ENCODE results near the gene CLDND1. TPM values are rescaled to one million over a fixed set of nuclear protein-coding genes. Genes with fewer than 3 reads are reported as not detected.
A peak's percentile ranks its signal among the peaks of the same experiment; 100 is the strongest.

The CLDND1 gene
- total and polyA plus RNA-seq, 2 donors (not counting 1 experiment from before 2014, with no cell fraction given), result 69.4 to 134 TPM

DNA sequence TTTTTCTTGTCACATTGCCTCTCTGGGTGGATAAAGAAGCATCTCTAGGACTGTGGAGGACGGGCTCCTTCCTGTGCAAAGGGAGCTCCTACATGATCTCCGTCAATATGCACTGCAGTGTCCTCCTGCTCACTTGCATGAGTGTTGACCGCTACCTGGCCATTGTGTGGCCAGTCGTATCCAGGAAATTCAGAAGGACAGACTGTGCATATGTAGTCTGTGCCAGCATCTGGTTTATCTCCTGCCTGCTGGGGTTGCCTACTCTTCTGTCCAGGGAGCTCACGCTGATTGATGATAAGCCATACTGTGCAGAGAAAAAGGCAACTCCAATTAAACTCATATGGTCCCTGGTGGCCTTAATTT lies 9.6 kb upstream of the CLDND1 start:
- Histone ChIP-seq H3K4me2 (replicated peaks; ENCODE audit: low read depth, low read length, poor library complexity, severe bottlenecking) (peak overlapping the region; percentile 16), H3K9ac (ENCODE audit: low read length) (peak overlapping the region; percentile 20), H3K36me3 (replicated peaks in 1 of 2; ENCODE audit: control extremely low read depth in 1 of 2, control insufficient read depth in 1 of 2, extremely low read depth in 1 of 2, insufficient read depth in 2 of 2, low read length in 1 of 2) (no peaks in the 10 kb centered on the region), H3K9me3 (ENCODE audit: control extremely low read depth in 1 of 3, control insufficient read depth in 2 of 3, insufficient read depth in 1 of 3, low read length in 2 of 3) (no peaks in the 10 kb centered on the region), H3K4me3 (ENCODE audit: control extremely low read depth in 1 of 5, extremely low read depth in 1 of 5, insufficient read depth in 1 of 5, low read depth in 2 of 5, low read length in 4 of 5) (peak overlapping the region in 3 of 5 experiments; percentile 35 to 40 (median 39)), H3K27ac (ENCODE audit: low read length in 2 of 2) (no peak overlapping the region), H2AFZ (ENCODE audit: insufficient read depth, low read depth, low read length, poor library complexity, severe bottlenecking) (peak overlapping the region; percentile 0), H4K20me1 (ENCODE audit: control insufficient read depth, insufficient read depth, low read length, poor library complexity, severe bottlenecking) (no peaks in the 10 kb centered on the region), H3K27me3 (replicated peaks in 1 of 4; ENCODE audit: control extremely low read depth in 1 of 4, control insufficient read depth in 3 of 4, insufficient read depth in 4 of 4, low read length in 3 of 4) (no peaks in the 10 kb centered on the region), H3K79me2 (ENCODE audit: control insufficient read depth, insufficient read depth, low read length) (no peaks in the 10 kb centered on the region), H3K4me1 (ENCODE audit: control insufficient read depth in 2 of 2, insufficient read depth in 2 of 2, low read length in 2 of 2) (no peaks in the 10 kb centered on the region)
- no peak for TF ChIP-seq EZH2 (IDR thresholded peaks at IDR 0.05; ENCODE audit: borderline replicate concordance, insufficient read depth, low read depth, low read length, poor library complexity, severe bottlenecking)
- TF ChIP-seq, protein P1, sequence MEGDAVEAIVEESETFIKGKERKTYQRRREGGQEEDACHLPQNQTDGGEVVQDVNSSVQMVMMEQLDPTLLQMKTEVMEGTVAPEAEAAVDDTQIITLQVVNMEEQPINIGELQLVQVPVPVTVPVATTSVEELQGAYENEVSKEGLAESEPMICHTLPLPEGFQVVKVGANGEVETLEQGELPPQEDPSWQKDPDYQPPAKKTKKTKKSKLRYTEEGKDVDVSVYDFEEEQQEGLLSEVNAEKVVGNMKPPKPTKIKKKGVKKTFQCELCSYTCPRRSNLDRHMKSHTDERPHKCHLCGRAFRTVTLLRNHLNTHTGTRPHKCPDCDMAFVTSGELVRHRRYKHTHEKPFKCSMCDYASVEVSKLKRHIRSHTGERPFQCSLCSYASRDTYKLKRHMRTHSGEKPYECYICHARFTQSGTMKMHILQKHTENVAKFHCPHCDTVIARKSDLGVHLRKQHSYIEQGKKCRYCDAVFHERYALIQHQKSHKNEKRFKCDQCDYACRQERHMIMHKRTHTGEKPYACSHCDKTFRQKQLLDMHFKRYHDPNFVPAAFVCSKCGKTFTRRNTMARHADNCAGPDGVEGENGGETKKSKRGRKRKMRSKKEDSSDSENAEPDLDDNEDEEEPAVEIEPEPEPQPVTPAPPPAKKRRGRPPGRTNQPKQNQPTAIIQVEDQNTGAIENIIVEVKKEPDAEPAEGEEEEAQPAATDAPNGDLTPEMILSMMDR (IDR thresholded peaks at IDR 0.05), result no peak
- peak overlapping the region; percentile 55 for H3K4me3 Mint-ChIP-seq
- DNase-seq, result no peak
- H3K4me1 Mint-ChIP-seq, result peaks cover 10% of the 10 kb centered on the region
- WGBS (ENCODE audit: insufficient coverage), result 92% methylated on average over 5 of the region's 5 CpGs
- peaks cover 3% of the 10 kb centered on the region for H3K27me3 Mint-ChIP-seq
- no peak for ATAC-seq (ENCODE audit: low read depth)
- POLR2A ChIA-PET, result no interaction called here
- H3K27ac Mint-ChIP-seq, result no peak overlapping the region
- CTCF ChIA-PET, result interaction anchor here (1.0 to 1.5 kb wide), 2 partner anchors 70 to 71 kb away, joined by 4 read pairs; no protein-coding TSS in a partner anchor
- no peaks in the 10 kb centered on the region for H3K9me3 Mint-ChIP-seq (ENCODE audit: insufficient read depth)
- intact Hi-C loops (cut with micrococcal nuclease), result no loop called here

DNA sequence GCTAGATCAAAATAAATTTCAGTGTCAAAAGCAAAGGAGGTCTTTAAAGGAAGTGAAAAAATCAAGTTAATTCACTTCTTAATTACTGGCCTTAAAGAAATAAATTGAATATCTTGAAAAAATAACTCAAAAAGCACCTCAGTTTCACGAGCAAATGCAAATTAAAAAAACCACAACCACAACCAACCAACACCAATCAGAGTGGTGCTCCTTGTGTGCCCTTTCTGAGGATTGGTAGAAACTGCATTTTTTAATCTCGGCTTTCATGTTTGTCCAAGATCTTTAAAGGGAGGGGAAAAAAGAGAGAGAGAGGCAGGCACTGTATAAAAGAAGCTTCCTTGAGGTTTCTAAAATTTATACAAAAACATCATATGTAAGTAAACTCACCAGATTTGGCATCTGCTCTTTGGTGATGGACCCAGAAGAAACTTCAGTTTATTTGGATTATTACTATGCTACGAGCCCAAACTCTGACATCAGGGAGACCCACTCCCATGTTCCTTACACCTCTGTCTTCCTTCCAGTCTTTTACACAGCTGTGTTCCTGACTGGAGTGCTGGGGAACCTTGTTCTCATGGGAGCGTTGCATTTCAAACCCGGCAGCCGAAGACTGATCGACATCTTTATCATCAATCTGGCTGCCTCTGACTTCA lies 9.0 kb upstream of the CLDND1 start, which contains the start of gene GPR15:
TSS of gene GPR15 (plus strand) at position 357 of the 653 bp plus-strand sequence. CDS start at position 413, 56 bp downstream.
- Mint-ChIP-seq H3K9me3 (ENCODE audit: insufficient read depth) (no peaks in the 10 kb centered on the region), H3K27me3 (peaks cover 3% of the 10 kb centered on the region), H3K27ac (peak within 1 kb of the TSS; percentile 62), H3K4me3 (peak within 1 kb of the TSS; percentile 55), H3K4me1 (peaks cover 6% of the 10 kb centered on the region)
- POLR2A ChIA-PET, result no interaction called here
- no peaks in the 10 kb centered on the region for H3K79me2 ChIP-seq (ENCODE audit: control insufficient read depth, insufficient read depth, low read length)
- CTCF ChIA-PET, result interaction anchor here (1.0 kb wide), 1 partner anchor 70 kb away, joined by 4 read pairs; no protein-coding TSS in a partner anchor
- H4K20me1 ChIP-seq (ENCODE audit: control insufficient read depth, insufficient read depth, low read length, poor library complexity, severe bottlenecking), result no peaks in the 10 kb centered on the region
- H3K4me1 ChIP-seq (ENCODE audit: control insufficient read depth in 2 of 2, insufficient read depth in 2 of 2, low read length in 2 of 2), result no peaks in the 10 kb centered on the region
- H2AFZ ChIP-seq (ENCODE audit: insufficient read depth, low read depth, low read length, poor library complexity, severe bottlenecking), result peak within 1 kb of the TSS; percentile 0
- ATAC-seq (ENCODE audit: low read depth) (no peak), DNase-seq (no peak)
- intact Hi-C loops (cut with micrococcal nuclease), result no loop called here
- peak within 1 kb of the TSS in 3 of 5 experiments; percentile 35 to 40 (median 39) for H3K4me3 ChIP-seq (ENCODE audit: control extremely low read depth in 1 of 5, extremely low read depth in 1 of 5, insufficient read depth in 1 of 5, low read depth in 2 of 5, low read length in 4 of 5)
- H3K4me2 ChIP-seq (replicated peaks; ENCODE audit: low read depth, low read length, poor library complexity, severe bottlenecking), result peak within 1 kb of the TSS; percentile 16
- no peaks in the 10 kb centered on the region for H3K9me3 ChIP-seq (ENCODE audit: control extremely low read depth in 1 of 3, control insufficient read depth in 2 of 3, insufficient read depth in 1 of 3, low read length in 2 of 3)
- H3K9ac ChIP-seq (ENCODE audit: low read length), result peak within 1 kb of the TSS; percentile 20
- TF ChIP-seq, protein P1 (IDR thresholded peaks at IDR 0.05), result no peak
- no peak for TF ChIP-seq EZH2 (IDR thresholded peaks at IDR 0.05; ENCODE audit: borderline replicate concordance, insufficient read depth, low read depth, low read length, poor library complexity, severe bottlenecking)
- H3K27me3 ChIP-seq (replicated peaks in 1 of 4; ENCODE audit: control extremely low read depth in 1 of 4, control insufficient read depth in 3 of 4, insufficient read depth in 4 of 4, low read length in 3 of 4), result no peaks in the 10 kb centered on the region
- H3K36me3 ChIP-seq (replicated peaks in 1 of 2; ENCODE audit: control extremely low read depth in 1 of 2, control insufficient read depth in 1 of 2, extremely low read depth in 1 of 2, insufficient read depth in 2 of 2, low read length in 1 of 2), result no peaks in the 10 kb centered on the region
- 86% methylated on average over 1 of the region's 7 CpGs for WGBS (ENCODE audit: insufficient coverage)
- H3K27ac ChIP-seq (ENCODE audit: low read length in 2 of 2), result no peak within 1 kb of the TSS

Measured in B cell (primary cell).